PC-3 (cell line): ENCODE data around the gene ONECUT3.

Experiments
- CTCF ChIP-seq: fragments of 300-600 bp; sonication (generic); conservative IDR thresholded peaks from 2 replicates; pipeline ENCODE4 v1.5.1; 2017; ENCODE audit warnings: antibody characterized with exemption, low read depth, mild to moderate bottlenecking, low read length
- EZH2 ChIP-seq: fragments of 300-600 bp; sonication (generic); IDR thresholded peaks from one replicate; pipeline ENCODE4 v1.6.1; 2017; ENCODE audit warnings: antibody characterized with exemption, mild to moderate bottlenecking, low read length; ENCODE audit not compliant: unreplicated experiment
- EZH2phosphoT487 ChIP-seq: fragments of 300-600 bp; sonication (generic); IDR thresholded peaks from 2 replicates; pipeline ENCODE4 v1.6.1; 2018; ENCODE audit warnings: mild to moderate bottlenecking, antibody characterized with exemption, low read length, borderline replicate concordance

DNA sequence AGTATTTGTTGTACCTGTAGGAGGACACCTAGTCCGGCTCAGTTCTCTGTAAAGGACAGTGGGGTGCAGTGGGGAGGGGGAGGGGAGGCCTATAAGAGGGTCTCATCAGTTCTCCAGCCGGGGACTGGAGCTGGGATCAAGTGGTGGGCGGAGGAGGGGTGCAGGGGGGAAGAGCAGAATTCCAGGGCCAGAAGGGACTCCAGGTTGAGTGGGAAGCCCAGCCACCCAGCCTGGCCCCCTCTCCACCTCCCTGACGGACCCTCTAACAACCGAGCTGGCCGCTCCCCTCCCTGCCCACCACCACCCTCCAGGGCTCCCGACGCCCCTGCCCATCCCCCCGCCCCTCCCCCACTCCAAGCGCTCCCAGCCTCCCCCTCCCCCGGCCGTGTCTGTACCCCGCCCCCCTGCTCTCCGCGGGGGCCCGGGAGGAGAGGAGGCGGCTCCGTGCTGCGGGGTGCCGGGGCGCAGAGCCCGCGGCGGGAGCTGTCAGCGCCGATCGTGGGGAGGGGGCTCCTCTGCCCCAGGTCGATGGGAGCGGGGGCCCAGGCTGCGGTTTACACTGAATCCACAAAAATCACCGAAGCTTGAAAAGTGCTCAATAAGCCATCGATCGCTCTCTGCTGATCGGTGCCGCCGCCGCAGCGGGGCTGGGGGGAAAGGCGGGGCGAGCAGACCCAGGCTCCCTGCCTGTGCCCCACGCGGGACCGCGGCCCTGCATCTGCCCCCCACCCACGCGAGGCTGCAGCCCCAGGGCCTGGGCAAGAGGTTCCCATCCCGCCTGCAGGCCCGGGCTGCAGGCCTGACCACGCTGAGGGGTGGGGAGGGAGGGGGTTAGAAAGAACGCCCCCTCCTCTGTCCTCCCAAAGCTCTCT is 34.6 kb upstream of the ONECUT3 start:
- TF ChIP-seq CTCF, result no peak
- TF ChIP-seq EZH2phosphoT487, result no peak
- no peak for TF ChIP-seq EZH2
